Activated B cell treated with CpG ODN at 0.5 μM for 24 hours (primary cell): Measurements from ENCODE around the gene CHMP2B. TPM values are rescaled to one million over a fixed set of nuclear protein-coding genes. Genes with fewer than 3 reads are reported as not detected.
A peak's percentile ranks its signal among the peaks of the same experiment; 100 is the strongest.
"Not testable (repeated sequence)": the region's sequence is repeated elsewhere in the genome, so short reads cannot be mapped to it uniquely, and the experiment has no call there.

ENCODE experiments used
- ATAC-seq: fragments of 200-7000 bp; cut with Tn5 transposase; one replicate; pipeline ENCODE4 v1.10.0; 2021; ENCODE audit warnings: low read depth, mild to moderate bottlenecking, moderate library complexity
- CTCF ChIA-PET: fragments of 350-600 bp; sonication (Branson Sonifier 250); formaldehyde crosslinking; loops from one replicate; lab custom pipeline; 2021; ENCODE audit warnings: antibody characterized with exemption; lab: Charles Lee
- POLR2A ChIA-PET: fragments of 350-600 bp; sonication (Branson Sonifier 250); formaldehyde crosslinking; loops from one replicate; lab custom pipeline; 2021; ENCODE audit warnings: antibody characterized with exemption; lab: Charles Lee
- DNase-seq: peaks from one replicate; pipeline ENCODE4 v3.0.0; 2022
- H3K27ac Mint-ChIP-seq: one replicate; pipeline ENCODE4 v1.8.0; 2020; ENCODE audit warnings: mixed read lengths
- H3K27me3 Mint-ChIP-seq: one replicate; pipeline ENCODE4 v1.8.0; 2021; ENCODE audit warnings: mixed read lengths
- H3K36me3 Mint-ChIP-seq: one replicate; pipeline ENCODE4 v1.8.0; 2021; ENCODE audit warnings: low read depth, mixed read lengths
- H3K4me1 Mint-ChIP-seq: one replicate; pipeline ENCODE4 v1.8.0; 2021; ENCODE audit warnings: mixed read lengths
- H3K4me3 Mint-ChIP-seq: one replicate; pipeline ENCODE4 v1.8.0; 2020; ENCODE audit warnings: mild to moderate bottlenecking, mixed read lengths
- H3K9me3 Mint-ChIP-seq: one replicate; pipeline ENCODE4 v1.8.0; 2020; ENCODE audit warnings: mixed read lengths
- intact Hi-C: fragments of 100-400 bp; cut with micrococcal nuclease; formaldehyde crosslinking; loops from one replicate; pipeline ENCODE4 v1.15.1; 2024
- total RNA-seq: library from RNA; stranded (reverse); gene quantifications from 2 replicates; pipeline ENCODE4 v1.2.3, GENCODE V29; 2022
- TF ChIP-seq, protein P1 (sequence below): fragments of 200-600 bp; IDR thresholded peaks from one replicate; pipeline ENCODE4 v1.8.0; 2022; ENCODE audit warnings: antibody characterized with exemption, mild to moderate bottlenecking

Gene CHMP2B
- total RNA-seq, 1 donor from 2014 or later, result 26.8 TPM

GRCh38 chr3:87288446-87288845, 61.3 kb downstream of the CHMP2B start:
- Mint-ChIP-seq H3K4me3 (no peak overlapping the region), H3K4me1 (no peaks in the 10 kb centered on the region), H3K27ac (no peak overlapping the region), H3K9me3 (peaks cover 2% of the 10 kb centered on the region), H3K27me3 (peaks cover 7% of the 10 kb centered on the region), H3K36me3 (no peaks in the 10 kb centered on the region)
- DNase-seq (no peak), ATAC-seq (no peak)
- TF ChIP-seq, protein P1, sequence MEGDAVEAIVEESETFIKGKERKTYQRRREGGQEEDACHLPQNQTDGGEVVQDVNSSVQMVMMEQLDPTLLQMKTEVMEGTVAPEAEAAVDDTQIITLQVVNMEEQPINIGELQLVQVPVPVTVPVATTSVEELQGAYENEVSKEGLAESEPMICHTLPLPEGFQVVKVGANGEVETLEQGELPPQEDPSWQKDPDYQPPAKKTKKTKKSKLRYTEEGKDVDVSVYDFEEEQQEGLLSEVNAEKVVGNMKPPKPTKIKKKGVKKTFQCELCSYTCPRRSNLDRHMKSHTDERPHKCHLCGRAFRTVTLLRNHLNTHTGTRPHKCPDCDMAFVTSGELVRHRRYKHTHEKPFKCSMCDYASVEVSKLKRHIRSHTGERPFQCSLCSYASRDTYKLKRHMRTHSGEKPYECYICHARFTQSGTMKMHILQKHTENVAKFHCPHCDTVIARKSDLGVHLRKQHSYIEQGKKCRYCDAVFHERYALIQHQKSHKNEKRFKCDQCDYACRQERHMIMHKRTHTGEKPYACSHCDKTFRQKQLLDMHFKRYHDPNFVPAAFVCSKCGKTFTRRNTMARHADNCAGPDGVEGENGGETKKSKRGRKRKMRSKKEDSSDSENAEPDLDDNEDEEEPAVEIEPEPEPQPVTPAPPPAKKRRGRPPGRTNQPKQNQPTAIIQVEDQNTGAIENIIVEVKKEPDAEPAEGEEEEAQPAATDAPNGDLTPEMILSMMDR, result no peak
- intact Hi-C loops, result no loop called here
- CTCF ChIA-PET, result interaction anchor here (0.6 to 1.9 kb wide), 4 partner anchors 10 to 864 kb away, joined by 3 to 9 read pairs (median 6); no protein-coding TSS in a partner anchor
- POLR2A ChIA-PET, result no interaction called here

GRCh38 chr3:87298111-87298718, 71.1 kb downstream of the CHMP2B start:
- Mint-ChIP-seq H3K27me3 (no peaks in the 10 kb centered on the region), H3K27ac (no peak overlapping the region), H3K4me1 (no peaks in the 10 kb centered on the region), H3K36me3 (no peaks in the 10 kb centered on the region), H3K9me3 (no peaks in the 10 kb centered on the region), H3K4me3 (no peak overlapping the region)
- intact Hi-C loops, result loop anchor here (1.0 kb wide), 3 partner anchors 707 to 882 kb away; no protein-coding TSS in a partner anchor
- ATAC-seq, result peak; percentile 50
- DNase-seq, result no peak
- ChIA-PET POLR2A (no interaction called here), CTCF (interaction anchor here (0.6 to 1.9 kb wide), 17 partner anchors 9 to 882 kb away, joined by 3 to 11 read pairs (median 5); no protein-coding TSS in a partner anchor)
- TF ChIP-seq, protein P1, result no peak

DNA sequence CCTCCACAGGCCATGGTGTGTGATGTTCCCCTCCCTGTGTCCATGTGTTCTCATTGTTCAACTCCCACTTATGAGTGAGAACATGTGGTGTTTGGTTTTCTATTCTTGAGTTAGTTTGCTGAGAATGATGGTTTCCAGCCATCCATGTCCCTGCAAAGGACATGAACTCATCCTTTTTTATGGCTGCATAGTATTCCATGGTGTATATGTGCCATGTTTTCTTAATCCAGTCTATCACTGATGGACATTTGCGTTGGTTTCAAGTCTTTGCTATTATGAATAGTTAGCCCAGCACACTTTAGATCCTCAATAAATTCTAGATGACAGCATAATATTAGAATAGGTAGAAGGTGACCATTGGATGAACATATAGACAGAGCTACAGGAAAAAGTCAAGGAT, 77.9 kb downstream of the CHMP2B start:
- POLR2A ChIA-PET, H3K9me3 Mint-ChIP-seq, ATAC-seq, intact Hi-C loops, H3K27ac Mint-ChIP-seq, H3K36me3 Mint-ChIP-seq, H3K4me3 Mint-ChIP-seq, DNase-seq, H3K27me3 Mint-ChIP-seq, H3K4me1 Mint-ChIP-seq: not testable (repeated sequence)
- CTCF ChIA-PET, result interaction anchor here (1.1 kb wide), 1 partner anchor 18 kb away, joined by 3 read pairs; no protein-coding TSS in a partner anchor

Other genes with a start within 250 kb of the CHMP2B start
- not detected in 2 replicates for gene VGLL3, start 236.2 kb upstream of the CHMP2B start, total RNA-seq
- not detected in 2 replicates for gene POU1F1, start 49.3 kb downstream of the CHMP2B start, total RNA-seq